Neural progenitor cell (in vitro differentiated cells): ENCODE results near the gene RUVBL1.

Experiments used
- EZH2 ChIP-seq: fragments of 200-600 bp; sonication (generic); IDR thresholded peaks from 2 replicates; pipeline ENCODE4 v1.6.1; 2017; ENCODE audit warnings: antibody characterized with exemption, mild to moderate bottlenecking, moderate library complexity
- TF ChIP-seq, protein P1 (sequence below): fragments of 200-600 bp; sonication (generic); IDR thresholded peaks from 2 replicates; pipeline ENCODE4 v1.5.1; 2017; ENCODE audit warnings: antibody characterized with exemption, mild to moderate bottlenecking

DNA sequence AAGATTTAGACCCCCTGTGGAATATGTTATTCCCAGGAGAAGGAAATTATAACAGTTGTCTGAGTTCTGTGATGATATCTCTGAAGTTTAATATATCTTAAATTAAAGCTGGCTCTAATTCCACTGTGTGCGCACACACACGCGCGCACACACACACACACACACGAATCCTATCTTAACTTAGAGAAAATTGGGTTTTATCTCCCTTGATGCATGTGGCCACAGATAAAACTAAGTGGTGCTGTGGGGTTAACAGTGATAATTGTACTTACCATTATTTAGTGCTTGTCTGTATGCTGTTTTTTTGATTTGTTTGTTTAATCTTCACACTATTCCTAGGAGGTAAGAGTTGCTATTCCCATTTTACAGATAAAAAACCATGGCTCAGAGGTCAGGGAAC lies 37.0 kb upstream of the RUVBL1 start:
- TF ChIP-seq, protein P1, sequence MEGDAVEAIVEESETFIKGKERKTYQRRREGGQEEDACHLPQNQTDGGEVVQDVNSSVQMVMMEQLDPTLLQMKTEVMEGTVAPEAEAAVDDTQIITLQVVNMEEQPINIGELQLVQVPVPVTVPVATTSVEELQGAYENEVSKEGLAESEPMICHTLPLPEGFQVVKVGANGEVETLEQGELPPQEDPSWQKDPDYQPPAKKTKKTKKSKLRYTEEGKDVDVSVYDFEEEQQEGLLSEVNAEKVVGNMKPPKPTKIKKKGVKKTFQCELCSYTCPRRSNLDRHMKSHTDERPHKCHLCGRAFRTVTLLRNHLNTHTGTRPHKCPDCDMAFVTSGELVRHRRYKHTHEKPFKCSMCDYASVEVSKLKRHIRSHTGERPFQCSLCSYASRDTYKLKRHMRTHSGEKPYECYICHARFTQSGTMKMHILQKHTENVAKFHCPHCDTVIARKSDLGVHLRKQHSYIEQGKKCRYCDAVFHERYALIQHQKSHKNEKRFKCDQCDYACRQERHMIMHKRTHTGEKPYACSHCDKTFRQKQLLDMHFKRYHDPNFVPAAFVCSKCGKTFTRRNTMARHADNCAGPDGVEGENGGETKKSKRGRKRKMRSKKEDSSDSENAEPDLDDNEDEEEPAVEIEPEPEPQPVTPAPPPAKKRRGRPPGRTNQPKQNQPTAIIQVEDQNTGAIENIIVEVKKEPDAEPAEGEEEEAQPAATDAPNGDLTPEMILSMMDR, result no peak
- TF ChIP-seq EZH2, result no peak
